HG02870 (cell line): ENCODE measurements around the gene CNOT1.

Source experiments
- ATAC-seq: cut with Tn5 transposase; IDR thresholded peaks from one replicate; pipeline ENCODE4 v1.9.1; 2021; ENCODE audit warnings: mild to moderate bottlenecking, moderate library complexity; ENCODE audit not compliant: unreplicated experiment

Gene CNOT1

GRCh38 chr16:58518980-58519368 lies 110.7 kb downstream of the CNOT1 start:
- no peak for ATAC-seq

- ATAC-seq, result peak; percentile 48
Observed at GRCh38 chr16:58518083-58518979, 111.3 kb downstream of the CNOT1 start.

- no peak for ATAC-seq
Observed at GRCh38 chr16:58516768-58517107, 112.9 kb downstream of the CNOT1 start.

- ATAC-seq, result peak; percentile 22
Observed at GRCh38 chr16:58515871-58516767, 113.5 kb downstream of the CNOT1 start.

- ATAC-seq, result peak; percentile 64
Observed at GRCh38 chr16:58515125-58515870, 114.3 kb downstream of the CNOT1 start, which contains the start of gene SETD6. Gene SETD6, plus strand, starts transcription at chr16:58515517. Its CDS starts 21 bp downstream, at chr16:58515538.

GRCh38 chr16:58513874-58514273 lies 115.8 kb downstream of the CNOT1 start:
- no peak for ATAC-seq

- peak; percentile 40 for ATAC-seq
Observed at GRCh38 chr16:58511933-58512815, 117.5 kb downstream of the CNOT1 start.

GRCh38 chr16:58510776-58511628 lies 118.6 kb downstream of the CNOT1 start:
- no peak for ATAC-seq

GRCh38 chr16:58510097-58510775 lies 119.4 kb downstream of the CNOT1 start:
- no peak for ATAC-seq

- no peak for ATAC-seq
Observed at GRCh38 chr16:58509256-58510096, 120.2 kb downstream of the CNOT1 start.

GRCh38 chr16:58508671-58509251 lies 120.9 kb downstream of the CNOT1 start:
- ATAC-seq, result no peak

GRCh38 chr16:58507963-58508670 lies 121.5 kb downstream of the CNOT1 start:
- ATAC-seq, result no peak

GRCh38 chr16:58507195-58507962 lies 122.2 kb downstream of the CNOT1 start:
- ATAC-seq, result no peak

- no peak for ATAC-seq
Observed at GRCh38 chr16:58506241-58507194, 123.1 kb downstream of the CNOT1 start.
